IPS-15b (cell line): ENCODE measurements around the gene KIF23.

Source experiments
- H3K27me3 ChIP-seq: one replicate; pipeline ENCODE4 v1.6.1; 2013; ENCODE audit warnings: low read length; ENCODE audit not compliant: control insufficient read depth, insufficient read depth
- H3K36me3 ChIP-seq: one replicate; pipeline ENCODE4 v1.6.1; 2013; ENCODE audit warnings: low read length; ENCODE audit not compliant: control insufficient read depth, insufficient read depth
- H3K4me1 ChIP-seq: one replicate; pipeline ENCODE4 v1.6.1; 2013; ENCODE audit warnings: mild to moderate bottlenecking, low read length; ENCODE audit not compliant: control insufficient read depth, insufficient read depth
- H3K4me3 ChIP-seq: one replicate; pipeline ENCODE4 v1.5.1; 2013; ENCODE audit warnings: low read depth, low read length
- H3K9ac ChIP-seq: one replicate; pipeline ENCODE4 v1.6.1; 2013; ENCODE audit warnings: low read depth, mild to moderate bottlenecking, low read length
- H3K9me3 ChIP-seq: one replicate; pipeline ENCODE4 v1.6.1; 2013; ENCODE audit warnings: mild to moderate bottlenecking, low read length; ENCODE audit not compliant: control insufficient read depth, insufficient read depth

Gene KIF23

GRCh38 chr15:69486481-69487110 lies 72.4 kb downstream of the KIF23 start:
- no peak overlapping the region for H3K9ac ChIP-seq
- H3K27me3 ChIP-seq = no peaks in the 10 kb centered on the region
- no peaks in the 10 kb centered on the region for H3K4me1 ChIP-seq
- H3K36me3 ChIP-seq = no peaks in the 10 kb centered on the region
- no peaks in the 10 kb centered on the region for H3K9me3 ChIP-seq
- H3K4me3 ChIP-seq = no peak overlapping the region

GRCh38 chr15:69489073-69489571 lies 75.0 kb downstream of the KIF23 start:
- Histone ChIP-seq H3K4me3 (no peak overlapping the region), H3K9me3 (no peaks in the 10 kb centered on the region), H3K9ac (no peak overlapping the region), H3K27me3 (no peaks in the 10 kb centered on the region), H3K4me1 (no peaks in the 10 kb centered on the region), H3K36me3 (no peaks in the 10 kb centered on the region)

GRCh38 chr15:69490356-69491037 lies 76.3 kb downstream of the KIF23 start:
- H3K27me3 ChIP-seq = no peaks in the 10 kb centered on the region
- H3K4me3 ChIP-seq = no peak overlapping the region
- no peaks in the 10 kb centered on the region for H3K9me3 ChIP-seq
- no peak overlapping the region for H3K9ac ChIP-seq
- no peaks in the 10 kb centered on the region for H3K36me3 ChIP-seq
- H3K4me1 ChIP-seq = no peaks in the 10 kb centered on the region

GRCh38 chr15:69491038-69491505 lies 76.9 kb downstream of the KIF23 start:
- H3K4me1 ChIP-seq = no peaks in the 10 kb centered on the region
- H3K27me3 ChIP-seq = no peaks in the 10 kb centered on the region
- H3K36me3 ChIP-seq = no peaks in the 10 kb centered on the region
- H3K9me3 ChIP-seq = no peaks in the 10 kb centered on the region
- H3K4me3 ChIP-seq = no peak overlapping the region
- no peak overlapping the region for H3K9ac ChIP-seq

GRCh38 chr15:69493406-69493805 lies 79.3 kb downstream of the KIF23 start:
- H3K9ac ChIP-seq = no peak overlapping the region
- no peak overlapping the region for H3K4me3 ChIP-seq
- no peaks in the 10 kb centered on the region for H3K27me3 ChIP-seq
- H3K36me3 ChIP-seq = no peaks in the 10 kb centered on the region
- no peaks in the 10 kb centered on the region for H3K4me1 ChIP-seq
- H3K9me3 ChIP-seq = no peaks in the 10 kb centered on the region

GRCh38 chr15:69496001-69496400 lies 81.9 kb downstream of the KIF23 start:
- Histone ChIP-seq H3K4me3 (no peak overlapping the region), H3K4me1 (peaks cover 2% of the 10 kb centered on the region), H3K27me3 (no peaks in the 10 kb centered on the region), H3K9me3 (no peaks in the 10 kb centered on the region), H3K36me3 (no peaks in the 10 kb centered on the region), H3K9ac (no peak overlapping the region)

- Histone ChIP-seq H3K4me1 (peaks cover 2% of the 10 kb centered on the region), H3K27me3 (no peaks in the 10 kb centered on the region), H3K4me3 (no peak overlapping the region), H3K36me3 (no peaks in the 10 kb centered on the region), H3K9me3 (no peaks in the 10 kb centered on the region), H3K9ac (no peak overlapping the region)
Measured at GRCh38 chr15:69497076-69497475, 82.9 kb downstream of the KIF23 start.

- H3K9me3 ChIP-seq = no peaks in the 10 kb centered on the region
- H3K27me3 ChIP-seq = no peaks in the 10 kb centered on the region
- no peak overlapping the region for H3K9ac ChIP-seq
Measured at GRCh38 chr15:69497667-69498066, 83.5 kb downstream of the KIF23 start.

More at GRCh38 chr15:69497667-69498066, 83.5 kb downstream of the KIF23 start:
- H3K4me3 ChIP-seq = no peak overlapping the region
- H3K4me1 ChIP-seq = peaks cover 2% of the 10 kb centered on the region
- H3K36me3 ChIP-seq = no peaks in the 10 kb centered on the region
